SK-N-SH (cell line): ENCODE measurements around the gene DGKI. TPM values are rescaled to one million over a fixed set of nuclear protein-coding genes. Genes with fewer than 3 reads are reported as not detected.
A peak's percentile ranks its signal among the peaks of the same experiment; 100 is the strongest.

Source experiments
- CTCF ChIA-PET: fragments of 300-600, 350-600 bp; formaldehyde crosslinking; extraction: SDS; loops from one replicate; lab custom pipeline; 2021; lab: Yijun Ruan, JAX
- POLR2A ChIA-PET: fragments of 350-600 bp; sonication (Branson Sonifier 250); formaldehyde crosslinking; extraction: SDS; loops from one replicate; lab custom pipeline; 2020; ENCODE audit warnings: antibody characterized with exemption, inconsistent platforms; lab: Yijun Ruan, JAX
- DNase-seq: peaks from one replicate; pipeline ENCODE4 v3.0.0; 2012
- H2AFZ ChIP-seq: fragments of 200-600 bp; sonication (generic); 2 replicates; pipeline ENCODE4 v1.8.1; 2016; ENCODE audit warnings: antibody characterized with exemption, mild to moderate bottlenecking, low read depth
- H3F3A ChIP-seq: fragments of 200-600 bp; sonication (generic); replicated peaks from 2 replicates; pipeline ENCODE3; 2016; ENCODE audit warnings: antibody characterized with exemption, mild to moderate bottlenecking; ENCODE audit not compliant: insufficient read depth
- H3K27ac ChIP-seq, 2 experiments: fragments of 200-500 bp in 1 of 2; fragments of 200-600 bp in 1 of 2; sonication (Bioruptor generic) in 1 of 2; sonication (generic), shearing (Covaris generic) in 1 of 2; 2 replicates each; pipeline versions ENCODE4 v1.5.1 to v1.6.1; 2014 to 2016; ENCODE audit warnings: low read depth in 2 of 2, inconsistent platforms in 1 of 2, low read length in 1 of 2, mild to moderate bottlenecking in 1 of 2, mixed read lengths in 1 of 2
- H3K27me3 ChIP-seq: fragments of 200-600 bp; sonication (generic), shearing (Covaris generic); 2 replicates; pipeline ENCODE4 v1.6.1; 2016; ENCODE audit warnings: mixed run types; ENCODE audit not compliant: insufficient read depth
- H3K36me3 ChIP-seq, 2 experiments: fragments of 200-500 bp in 1 of 2; fragments of 200-600 bp in 1 of 2; sonication (Bioruptor generic) in 1 of 2; sonication (generic) in 1 of 2; replicated peaks in 1 of 2; 2 replicates each; pipeline versions ENCODE3 to v1.5.1; 2014 to 2016; ENCODE audit warnings: low read length in 1 of 2, mild to moderate bottlenecking in 1 of 2; ENCODE audit not compliant: insufficient read depth in 2 of 2, control insufficient read depth in 1 of 2
- H3K4me1 ChIP-seq, 2 experiments: fragments of 200-500 bp in 1 of 2; fragments of 200-600 bp in 1 of 2; sonication (Bioruptor generic) in 1 of 2; sonication (generic), shearing (Covaris generic) in 1 of 2; 2 replicates each; pipeline versions ENCODE4 v1.5.1 to v1.6.1; 2014 to 2016; ENCODE audit warnings: low read depth in 1 of 2, low read length in 1 of 2, mixed run types in 1 of 2; ENCODE audit not compliant: insufficient read depth in 2 of 2, control insufficient read depth in 1 of 2
- H3K4me2 ChIP-seq: fragments of 200-600 bp; sonication (generic), shearing (Covaris generic); 2 replicates; pipeline ENCODE4 v1.6.1; 2017; ENCODE audit warnings: mixed run types
- H3K4me3 ChIP-seq, 2 experiments: fragments of 200-500 bp in 1 of 2; fragments of 200-600 bp in 1 of 2; sonication (Bioruptor generic) in 1 of 2; sonication (generic), shearing (Covaris generic) in 1 of 2; 2 replicates each; pipeline versions ENCODE4 v1.5.1 to v1.8.1; 2014 to 2016; ENCODE audit warnings: low read depth in 2 of 2, inconsistent platforms in 1 of 2, low read length in 1 of 2, mild to moderate bottlenecking in 1 of 2, mixed read lengths in 1 of 2, moderate library complexity in 1 of 2
- H3K79me2 ChIP-seq: fragments of 200-600 bp; sonication (generic); 2 replicates; pipeline ENCODE4 v1.8.1; 2017; ENCODE audit warnings: mild to moderate bottlenecking; ENCODE audit not compliant: insufficient read depth
- H3K9ac ChIP-seq: fragments of 200-600 bp; sonication (generic); 2 replicates; pipeline ENCODE4 v1.6.1; 2017; ENCODE audit warnings: mixed run types
- H3K9me2 ChIP-seq: fragments of 200-600 bp; sonication (generic); 2 replicates; pipeline ENCODE4 v1.6.1; 2017; ENCODE audit warnings: mixed run types
- H3K9me3 ChIP-seq: fragments of 200-600 bp; sonication (generic); 2 replicates; pipeline ENCODE4 v1.6.1; 2017; ENCODE audit warnings: mixed run types, mild to moderate bottlenecking, moderate library complexity
- H4K20me1 ChIP-seq: fragments of 200-600 bp; sonication (generic); 2 replicates; pipeline ENCODE4 v1.6.1; 2017; ENCODE audit warnings: mild to moderate bottlenecking, mixed run types; ENCODE audit not compliant: insufficient read depth
- EP300 ChIP-seq, 2 experiments: IDR thresholded peaks; 2 replicates each; pipeline versions ENCODE4 v1.4.0 to v1.6.1; 2012; ENCODE audit warnings: borderline replicate concordance in 1 of 2, low read depth in 1 of 2, low read length in 1 of 2
- FOSL2 ChIP-seq: IDR thresholded peaks from 2 replicates; pipeline ENCODE4 v1.4.0; 2012; ENCODE audit warnings: low read depth, mild to moderate bottlenecking, moderate library complexity, borderline replicate concordance
- FOXM1 ChIP-seq: IDR thresholded peaks from 2 replicates; pipeline ENCODE4 v1.4.0; 2012; ENCODE audit warnings: low read depth, mild to moderate bottlenecking
- GABPA ChIP-seq: IDR thresholded peaks from 2 replicates; pipeline ENCODE4 v1.4.0; 2012; ENCODE audit warnings: low read depth, mild to moderate bottlenecking
- GATA2 ChIP-seq: sonication (generic); formaldehyde crosslinking; IDR thresholded peaks from 2 replicates; pipeline ENCODE4 v1.5.0; 2020; ENCODE audit warnings: mild to moderate bottlenecking, missing genetic modification reagents
- IRF3 ChIP-seq: fragments of 150-350 bp; IDR thresholded peaks from 2 replicates; pipeline ENCODE4 v1.6.1; 2016; ENCODE audit warnings: mild to moderate bottlenecking, low read depth, low read length
- MEF2A ChIP-seq: IDR thresholded peaks from 2 replicates; pipeline ENCODE4 v1.4.0; 2012; ENCODE audit warnings: low read depth, borderline replicate concordance
- MXI1 ChIP-seq: IDR thresholded peaks from 2 replicates; pipeline ENCODE4 v1.6.1; 2012; ENCODE audit warnings: mild to moderate bottlenecking, low read depth, low read length, improper control_type of control experiment
- RCOR1 ChIP-seq: fragments of 150-350 bp; IDR thresholded peaks from 2 replicates; pipeline ENCODE4 v1.6.1; 2017; ENCODE audit warnings: antibody characterized with exemption, low read length
- RFX5 ChIP-seq: IDR thresholded peaks from 2 replicates; pipeline ENCODE4 v1.6.1; 2012; ENCODE audit warnings: mild to moderate bottlenecking, improper control_type of control experiment, low read length
- SIN3A ChIP-seq: IDR thresholded peaks from 2 replicates; pipeline ENCODE4 v1.6.1; 2012; ENCODE audit warnings: low read depth, mild to moderate bottlenecking, low read length, moderate library complexity, borderline replicate concordance
- TCF12 ChIP-seq: IDR thresholded peaks from 2 replicates; pipeline ENCODE4 v1.4.0; 2012
- USF1 ChIP-seq: IDR thresholded peaks from 2 replicates; pipeline ENCODE4 v1.4.0; 2012; ENCODE audit warnings: low read depth, borderline replicate concordance
- WGBS: methylation state at CpG from one replicate; pipeline ENCODE4 v1.1.6; 2017; ENCODE audit warnings: low lambda C conversion rate; 5-methylcytosine and 5-hydroxymethylcytosine counted together
- polyA plus RNA-seq, 3 experiments: library from polyadenylated mRNA; depleted of rRNA; stranded (reverse); fragments of >200 nt; gene quantifications; 2 replicates each; pipeline ENCODE4 v1.2.3, GENCODE V29; 2012

DGKI gene
- polyA plus RNA-seq, 1 of the 3 experiments (the other 2 are of a cell fraction), result 1.3 TPM

- ChIA-PET POLR2A (no interaction called here), CTCF (no interaction called here)
- peaks cover 17 to 47% of the 10 kb centered on the region in 2 experiments; a peak in 3 of 4 replicates for H3K4me1 ChIP-seq
- peak; percentile 35 for DNase-seq
- no peaks in the 10 kb centered on the region for H3K9me2 ChIP-seq
- H4K20me1 ChIP-seq, result no peaks in the 10 kb centered on the region
- H3K36me3 ChIP-seq, result no peaks in the 10 kb centered on the region
- 46% methylated on average over 7 of the region's 7 CpGs for WGBS
- no peak overlapping the region for H3K4me2 ChIP-seq
- H3K9ac ChIP-seq, result no peak overlapping the region
- peak overlapping the region; percentile 70 to 81; a peak in 2 of 4 replicates for H3K27ac ChIP-seq
- H2AFZ ChIP-seq, result no peak overlapping the region
- no peaks in the 10 kb centered on the region for H3K27me3 ChIP-seq
- no peak overlapping the region for H3K4me3 ChIP-seq
- H3K79me2 ChIP-seq, result no peaks in the 10 kb centered on the region
- H3K9me3 ChIP-seq, result no peaks in the 10 kb centered on the region
- peak; percentile 44; the same call in 1 of the 2 replicates for TF ChIP-seq RCOR1
- no peak for TF ChIP-seq GABPA
- H3F3A ChIP-seq, result peaks cover 27% of the 10 kb centered on the region
Measured at GRCh38 chr7:137684316-137684715, 162.5 kb downstream of the DGKI start.

- H3K4me1 ChIP-seq, result peaks cover 17 to 40% of the 10 kb centered on the region in 2 experiments; a peak in 3 of 4 replicates
- 0 out of 2 replicates have a peak overlapping the region, but pooled peaks have one; percentile 5 for H3K4me2 ChIP-seq
- peaks cover 22% of the 10 kb centered on the region for H3F3A ChIP-seq
- 0 out of 2 replicates have a peak, but pooled peaks have one; percentile 3 for TF ChIP-seq TCF12
- TF ChIP-seq IRF3, result no peak
- no peak for TF ChIP-seq USF1
- TF ChIP-seq SIN3A, result no peak
- peak; percentile 36; the same call in 1 of the 2 replicates for TF ChIP-seq FOSL2
- 0 out of 4 replicates have a peak, but pooled peaks of 1 of the 2 experiments have one; percentile 2 for TF ChIP-seq EP300 (IDR thresholded peaks at IDR 0.05; ENCODE audit: borderline replicate concordance in 1 of 2, low read depth in 1 of 2, low read length in 1 of 2)
- no peak for TF ChIP-seq RFX5
- TF ChIP-seq FOXM1, result no peak
- TF ChIP-seq MXI1, result no peak
- TF ChIP-seq MEF2A, result no peak
- TF ChIP-seq GATA2 (CRISPR knock-in tag), result no peak
- no peak overlapping the region for H3K4me3 ChIP-seq
- H3K27me3 ChIP-seq, result no peaks in the 10 kb centered on the region
- no peaks in the 10 kb centered on the region for H3K9me3 ChIP-seq
- POLR2A ChIA-PET, result no interaction called here
- H3K36me3 ChIP-seq, result no peaks in the 10 kb centered on the region
- CTCF ChIA-PET, result interaction anchor here (1.3 kb wide), 1 partner anchor 217 kb away, joined by 4 read pairs; no protein-coding TSS in a partner anchor
- peak overlapping the region in 1 of 2 experiments; percentile 81; a peak in 2 of 4 replicates for H3K27ac ChIP-seq
- no peak overlapping the region for H2AFZ ChIP-seq
- H4K20me1 ChIP-seq, result no peaks in the 10 kb centered on the region
- no peaks in the 10 kb centered on the region for H3K9me2 ChIP-seq
- no peaks in the 10 kb centered on the region for H3K79me2 ChIP-seq
- no peak for DNase-seq
- H3K9ac ChIP-seq, result peak overlapping the region; percentile 33; the same call in 1 of the 2 replicates
Measured at GRCh38 chr7:137682596-137682995, 164.2 kb downstream of the DGKI start.
